OCI-LY1 (cell line): Measurements from ENCODE around the gene RER1.

Experiments used
- H2AFZ ChIP-seq: fragments of 200-600 bp; sonication (generic), shearing (Covaris generic); 2 replicates; pipeline ENCODE4 v1.6.0; 2014; ENCODE audit warnings: antibody characterized with exemption, mild to moderate bottlenecking, low read length
- H3F3A ChIP-seq: fragments of 200-600 bp; sonication (generic), shearing (Covaris generic); 2 replicates; pipeline ENCODE4 v1.6.0; 2014; ENCODE audit warnings: mild to moderate bottlenecking, antibody characterized with exemption, low read length, moderate library complexity; ENCODE audit not compliant: insufficient read depth
- H3K27ac ChIP-seq: fragments of 200-600 bp; sonication (generic); 2 replicates; pipeline ENCODE4 v1.5.1; 2014; ENCODE audit warnings: low read length, mixed run types, mild to moderate bottlenecking, low read depth; ENCODE audit not compliant: poor library complexity, severe bottlenecking
- H3K27me3 ChIP-seq: fragments of 200-600 bp; sonication (generic); 2 replicates; pipeline ENCODE4 v1.6.0; 2014; ENCODE audit warnings: antibody characterized with exemption, mild to moderate bottlenecking, low read length, moderate library complexity; ENCODE audit not compliant: insufficient read depth
- H3K36me3 ChIP-seq: fragments of 200-600 bp; sonication (generic); 2 replicates; pipeline ENCODE4 v1.6.1; 2014; ENCODE audit warnings: mild to moderate bottlenecking, antibody characterized with exemption, low read length, moderate library complexity, mixed read lengths; ENCODE audit not compliant: insufficient read depth
- H3K4me1 ChIP-seq: fragments of 200-600 bp; sonication (generic); 2 replicates; pipeline ENCODE4 v1.5.1; 2014; ENCODE audit warnings: mild to moderate bottlenecking, low read length, moderate library complexity; ENCODE audit not compliant: insufficient read depth, severe bottlenecking
- H3K4me2 ChIP-seq: fragments of 200-600 bp; sonication (generic), shearing (Covaris generic); 2 replicates; pipeline ENCODE4 v1.6.1; 2014; ENCODE audit warnings: low read length
- H3K4me3 ChIP-seq: fragments of 200-600 bp; sonication (generic); 2 replicates; pipeline ENCODE4 v1.5.1; 2014; ENCODE audit warnings: low read length, low read depth, mild to moderate bottlenecking, mixed read lengths; ENCODE audit not compliant: poor library complexity, severe bottlenecking
- H3K79me2 ChIP-seq: fragments of 200-600 bp; shearing (Covaris generic); 2 replicates; pipeline ENCODE4 v1.6.1; 2016; ENCODE audit warnings: mixed run types, low read length, mixed read lengths; ENCODE audit not compliant: insufficient read depth
- H3K9ac ChIP-seq: fragments of 200-600 bp; sonication (generic), shearing (Covaris generic); 2 replicates; pipeline ENCODE4 v1.6.1; 2014; ENCODE audit warnings: mild to moderate bottlenecking, low read length, mixed read lengths
- H3K9me2 ChIP-seq: fragments of 200-600 bp; sonication (generic), shearing (Covaris generic); 2 replicates; pipeline ENCODE4 v1.6.1; 2014; ENCODE audit warnings: low read depth, mild to moderate bottlenecking, low read length, mixed read lengths
- H3K9me3 ChIP-seq: fragments of 200-600 bp; shearing (Covaris generic); 2 replicates; pipeline ENCODE4 v1.6.1; 2014; ENCODE audit warnings: low read length, mixed read lengths
- H4K20me1 ChIP-seq: fragments of 200-600 bp; sonication (generic), shearing (Covaris generic); 2 replicates; pipeline ENCODE4 v1.6.0; 2016; ENCODE audit warnings: mild to moderate bottlenecking, low read length; ENCODE audit not compliant: insufficient read depth
- EZH2 ChIP-seq: fragments of 200-600 bp; sonication (generic), shearing (Covaris generic); IDR thresholded peaks from 2 replicates; pipeline ENCODE4 v1.8.0; 2017; ENCODE audit warnings: borderline replicate concordance, mixed run types, mild to moderate bottlenecking, antibody characterized with exemption, low read length, moderate library complexity, mixed read lengths
- TF ChIP-seq, protein P1 (sequence below): fragments of 200-600 bp; sonication (generic), shearing (Covaris generic); IDR thresholded peaks from 2 replicates; pipeline ENCODE4 v1.5.1; 2017; ENCODE audit warnings: mild to moderate bottlenecking, antibody characterized with exemption, low read length, moderate library complexity, mixed read lengths

Gene RER1

DNA sequence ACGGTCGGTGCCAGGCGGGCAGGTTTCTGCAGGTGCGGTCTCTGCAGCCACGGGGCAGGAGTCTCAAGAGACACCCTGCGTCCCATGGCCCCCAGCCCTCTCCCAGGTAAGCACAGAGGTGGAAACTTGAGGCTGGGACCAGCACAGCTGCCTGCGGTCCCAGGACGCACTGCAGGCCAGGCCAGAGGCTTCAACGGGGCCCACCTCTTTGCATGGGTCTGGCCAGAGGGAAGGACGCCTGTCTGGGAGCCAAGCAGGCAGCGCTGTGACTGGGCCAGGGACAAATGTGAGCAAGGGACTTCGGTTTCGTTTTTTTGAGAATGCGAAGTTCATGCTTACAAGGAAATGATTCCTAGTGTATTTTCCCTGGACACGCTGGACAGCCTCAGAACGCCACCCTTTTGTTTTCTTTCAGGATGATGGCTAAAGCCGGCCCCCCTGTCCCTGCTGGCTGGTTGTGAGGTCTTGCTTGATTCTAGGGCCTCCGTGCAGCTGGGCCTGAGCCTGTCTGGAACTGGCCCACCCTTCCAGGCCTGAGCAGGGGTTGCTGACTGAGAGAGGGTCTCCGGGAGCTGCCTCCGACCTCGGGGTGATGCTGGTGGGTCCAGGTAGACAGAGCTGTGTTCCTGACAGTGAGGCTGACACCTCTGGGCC, 38.6 kb upstream of the RER1 start:
- H2AFZ ChIP-seq = no peak overlapping the region
- TF ChIP-seq EZH2 = no peak
- TF ChIP-seq, protein P1, sequence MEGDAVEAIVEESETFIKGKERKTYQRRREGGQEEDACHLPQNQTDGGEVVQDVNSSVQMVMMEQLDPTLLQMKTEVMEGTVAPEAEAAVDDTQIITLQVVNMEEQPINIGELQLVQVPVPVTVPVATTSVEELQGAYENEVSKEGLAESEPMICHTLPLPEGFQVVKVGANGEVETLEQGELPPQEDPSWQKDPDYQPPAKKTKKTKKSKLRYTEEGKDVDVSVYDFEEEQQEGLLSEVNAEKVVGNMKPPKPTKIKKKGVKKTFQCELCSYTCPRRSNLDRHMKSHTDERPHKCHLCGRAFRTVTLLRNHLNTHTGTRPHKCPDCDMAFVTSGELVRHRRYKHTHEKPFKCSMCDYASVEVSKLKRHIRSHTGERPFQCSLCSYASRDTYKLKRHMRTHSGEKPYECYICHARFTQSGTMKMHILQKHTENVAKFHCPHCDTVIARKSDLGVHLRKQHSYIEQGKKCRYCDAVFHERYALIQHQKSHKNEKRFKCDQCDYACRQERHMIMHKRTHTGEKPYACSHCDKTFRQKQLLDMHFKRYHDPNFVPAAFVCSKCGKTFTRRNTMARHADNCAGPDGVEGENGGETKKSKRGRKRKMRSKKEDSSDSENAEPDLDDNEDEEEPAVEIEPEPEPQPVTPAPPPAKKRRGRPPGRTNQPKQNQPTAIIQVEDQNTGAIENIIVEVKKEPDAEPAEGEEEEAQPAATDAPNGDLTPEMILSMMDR = no peak
- H4K20me1 ChIP-seq = no peaks in the 10 kb centered on the region
- H3K4me2 ChIP-seq = no peak overlapping the region
- H3K9ac ChIP-seq = no peak overlapping the region
- H3K9me3 ChIP-seq = no peaks in the 10 kb centered on the region
- peaks cover 3% of the 10 kb centered on the region; the same call in 1 of the 2 replicates for H3K27me3 ChIP-seq
- no peaks in the 10 kb centered on the region for H3K79me2 ChIP-seq
- H3F3A ChIP-seq = no peaks in the 10 kb centered on the region
- H3K9me2 ChIP-seq = no peaks in the 10 kb centered on the region
- H3K4me3 ChIP-seq = no peak overlapping the region
- no peaks in the 10 kb centered on the region for H3K36me3 ChIP-seq
- no peak overlapping the region for H3K27ac ChIP-seq
- no peaks in the 10 kb centered on the region for H3K4me1 ChIP-seq

DNA sequence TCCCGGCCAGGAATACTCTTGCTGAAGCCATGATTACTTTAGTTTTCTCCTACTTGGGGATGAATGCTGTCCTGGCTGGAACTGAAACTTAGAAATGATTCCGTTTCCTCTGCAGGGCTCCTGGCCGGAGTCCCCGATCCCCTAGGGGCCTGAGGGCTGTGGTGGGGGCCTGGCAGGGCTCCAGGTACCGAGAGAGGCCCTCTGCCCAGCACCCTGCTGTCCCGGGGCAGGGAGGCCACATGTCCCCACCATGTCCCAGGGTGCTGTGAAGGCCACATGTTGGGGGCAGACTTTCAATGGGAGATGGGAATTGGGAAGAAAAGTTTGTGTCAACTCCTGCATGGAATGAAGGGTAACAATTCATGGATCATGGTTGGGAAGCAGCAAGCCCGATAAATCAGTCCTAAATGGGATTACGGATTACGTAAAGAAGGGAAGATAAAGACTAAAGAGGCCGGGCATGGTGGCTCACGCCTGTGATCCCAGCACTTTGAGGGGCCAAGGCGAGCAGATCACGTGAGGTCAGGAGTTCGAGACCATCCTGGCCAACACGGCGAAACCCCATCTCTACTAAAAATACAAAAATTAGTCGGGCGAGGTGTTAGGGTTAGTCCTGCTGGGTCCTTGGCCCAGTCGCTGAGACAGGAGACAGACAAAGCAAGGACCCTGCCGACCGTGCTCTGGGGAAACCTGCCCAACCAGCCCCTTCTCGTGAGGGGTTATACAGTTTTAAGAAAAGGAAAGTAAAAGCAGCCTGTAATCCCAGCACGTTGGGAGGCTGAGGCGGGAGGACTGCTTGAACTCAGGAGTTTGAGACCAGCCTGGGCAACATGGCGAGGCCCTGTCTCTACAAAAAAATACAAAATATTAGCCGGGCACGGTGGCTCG, 37.8 kb upstream of the RER1 start:
- Histone ChIP-seq H3K9ac (no peak overlapping the region), H4K20me1 (no peaks in the 10 kb centered on the region), H3K27ac (no peak overlapping the region), H3K27me3 (peaks cover 3% of the 10 kb centered on the region; the same call in 1 of the 2 replicates), H3K4me1 (no peaks in the 10 kb centered on the region), H3K79me2 (no peaks in the 10 kb centered on the region), H3K4me2 (no peak overlapping the region), H3K9me2 (no peaks in the 10 kb centered on the region), H2AFZ (no peak overlapping the region), H3K36me3 (no peaks in the 10 kb centered on the region), H3F3A (no peaks in the 10 kb centered on the region), H3K4me3 (no peak overlapping the region), H3K9me3 (no peaks in the 10 kb centered on the region)
- TF ChIP-seq EZH2 = no peak
- TF ChIP-seq, protein P1 = no peak

DNA sequence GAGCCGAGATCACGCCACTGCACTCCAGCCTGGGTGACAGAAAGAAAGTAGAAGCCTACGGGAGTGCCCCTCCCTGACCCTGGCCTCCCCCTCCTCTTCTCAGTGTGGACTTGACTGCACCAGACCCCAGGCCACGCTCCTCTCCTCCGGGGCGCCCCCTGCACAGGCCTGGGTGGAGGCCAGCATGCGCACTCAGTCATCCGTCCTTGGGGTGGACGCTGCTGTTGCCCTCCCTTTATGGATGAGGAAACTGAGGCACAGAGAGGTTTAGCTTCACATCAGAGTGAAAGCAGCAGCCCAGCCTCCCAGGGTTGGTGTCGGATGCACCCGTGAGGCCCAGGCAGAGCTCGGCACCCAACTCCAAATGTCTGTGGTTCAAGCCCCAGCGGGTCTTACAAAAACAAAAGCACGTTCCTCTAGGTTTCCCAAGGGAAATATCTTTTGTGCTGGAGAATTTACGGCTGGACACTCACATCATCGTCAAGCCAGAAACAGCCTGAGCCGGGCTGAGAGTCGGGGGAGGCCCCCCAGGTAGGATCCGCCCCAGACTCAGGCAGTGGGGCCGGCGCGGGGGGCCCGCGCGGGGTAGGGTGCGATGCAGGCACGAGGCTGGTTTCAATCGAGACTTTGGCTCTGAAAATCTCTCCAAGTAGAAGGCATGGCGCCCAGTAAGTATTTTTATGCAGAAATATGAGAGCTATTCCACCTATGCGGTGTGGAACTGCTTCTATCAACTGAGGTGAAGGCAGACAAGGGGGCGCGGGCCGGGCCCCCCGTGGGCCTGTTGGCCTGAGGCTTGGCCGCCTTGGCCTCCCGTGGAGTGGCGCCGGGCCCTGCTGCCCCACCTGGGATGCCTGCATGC, 36.9 kb upstream of the RER1 start:
- TF ChIP-seq EZH2 = no peak
- TF ChIP-seq, protein P1 = no peak

More for the DNA sequence above, 36.9 kb upstream of the RER1 start:
- Histone ChIP-seq H3K36me3 (no peaks in the 10 kb centered on the region), H3K79me2 (no peaks in the 10 kb centered on the region), H4K20me1 (no peaks in the 10 kb centered on the region), H3F3A (no peaks in the 10 kb centered on the region), H3K9me2 (no peaks in the 10 kb centered on the region), H3K9me3 (no peaks in the 10 kb centered on the region), H3K4me3 (no peak overlapping the region), H3K4me2 (no peak overlapping the region), H3K4me1 (no peaks in the 10 kb centered on the region), H2AFZ (no peak overlapping the region), H3K9ac (no peak overlapping the region), H3K27ac (no peak overlapping the region), H3K27me3 (peaks cover 3% of the 10 kb centered on the region; the same call in 1 of the 2 replicates)
